Activated B cell treated with CpG ODN at 0.5 μM for 24 hours (primary cell): ENCODE measurements around the gene TUBD1. TPM values are rescaled to one million over a fixed set of nuclear protein-coding genes. Genes with fewer than 3 reads are reported as not detected.

Experiments used
- ATAC-seq: fragments of 200-7000 bp; cut with Tn5 transposase; one replicate; pipeline ENCODE4 v1.10.0; 2021; ENCODE audit warnings: low read depth, mild to moderate bottlenecking, moderate library complexity
- CTCF ChIA-PET: fragments of 350-600 bp; sonication (Branson Sonifier 250); formaldehyde crosslinking; loops from one replicate; lab custom pipeline; 2021; ENCODE audit warnings: antibody characterized with exemption; lab: Charles Lee
- POLR2A ChIA-PET: fragments of 350-600 bp; sonication (Branson Sonifier 250); formaldehyde crosslinking; loops from one replicate; lab custom pipeline; 2021; ENCODE audit warnings: antibody characterized with exemption; lab: Charles Lee
- DNase-seq: peaks from one replicate; pipeline ENCODE4 v3.0.0; 2022
- H3K27ac Mint-ChIP-seq: one replicate; pipeline ENCODE4 v1.8.0; 2020; ENCODE audit warnings: mixed read lengths
- H3K27me3 Mint-ChIP-seq: one replicate; pipeline ENCODE4 v1.8.0; 2021; ENCODE audit warnings: mixed read lengths
- H3K36me3 Mint-ChIP-seq: one replicate; pipeline ENCODE4 v1.8.0; 2021; ENCODE audit warnings: low read depth, mixed read lengths
- H3K4me1 Mint-ChIP-seq: one replicate; pipeline ENCODE4 v1.8.0; 2021; ENCODE audit warnings: mixed read lengths
- H3K4me3 Mint-ChIP-seq: one replicate; pipeline ENCODE4 v1.8.0; 2020; ENCODE audit warnings: mild to moderate bottlenecking, mixed read lengths
- H3K9me3 Mint-ChIP-seq: one replicate; pipeline ENCODE4 v1.8.0; 2020; ENCODE audit warnings: mixed read lengths
- CTCF ChIP-seq: fragments of 200-600 bp; IDR thresholded peaks from one replicate; pipeline ENCODE4 v1.8.0; 2022; ENCODE audit warnings: antibody characterized with exemption, mild to moderate bottlenecking
- intact Hi-C: fragments of 100-400 bp; cut with micrococcal nuclease; formaldehyde crosslinking; loops from one replicate; pipeline ENCODE4 v1.15.1; 2024
- total RNA-seq: library from RNA; stranded (reverse); gene quantifications from 2 replicates; pipeline ENCODE4 v1.2.3, GENCODE V29; 2022

TUBD1 gene
- total RNA-seq, 1 donor from 2014 or later: 15.1 TPM

- ATAC-seq: no peak
- intact Hi-C loops: no loop called here
- Mint-ChIP-seq H3K4me1 (peaks cover 64% of the 10 kb centered on the region), H3K27ac (peak overlapping the region; percentile 92), H3K27me3 (no peaks in the 10 kb centered on the region), H3K9me3 (no peaks in the 10 kb centered on the region), H3K36me3 (no peaks in the 10 kb centered on the region), H3K4me3 (no peak overlapping the region)
- CTCF ChIA-PET: interaction anchor here (1.2 to 7.3 kb wide), 6 partner anchors 10 to 103 kb away, joined by 3 to 53 read pairs (median 8); no protein-coding TSS in a partner anchor
- POLR2A ChIA-PET: interaction anchor here (0.6 to 6.2 kb wide), 7 partner anchors 62 to 1515 kb away, joined by 3 to 106 read pairs (median 4); partner anchors contain the start of genes PTRH2 and VMP1
- TF ChIP-seq CTCF: no peak
- DNase-seq: no peak
These were observed 44.4 kb downstream of the TUBD1 start for GRCh38 chr17:59848385-59848668.

- intact Hi-C loops: loop anchor here (1.0 kb wide), 3 partner anchors 9 to 60 kb away; no protein-coding TSS in a partner anchor
- ATAC-seq (peak; percentile 67), DNase-seq (peak; percentile 33)
- H3K4me1 Mint-ChIP-seq: peaks cover 75% of the 10 kb centered on the region
- CTCF ChIA-PET: interaction anchor here (1.3 to 7.3 kb wide), 5 partner anchors 12 to 93 kb away, joined by 3 to 53 read pairs (median 8); no protein-coding TSS in a partner anchor
- H3K27ac Mint-ChIP-seq: peak overlapping the region; percentile 92
- no peaks in the 10 kb centered on the region for H3K9me3 Mint-ChIP-seq
- H3K4me3 Mint-ChIP-seq: peak overlapping the region; percentile 50
- no peak for TF ChIP-seq CTCF
- H3K27me3 Mint-ChIP-seq: no peaks in the 10 kb centered on the region
- POLR2A ChIA-PET: interaction anchor here (0.5 to 6.2 kb wide), 15 partner anchors 45 to 1217 kb away, joined by 3 to 106 read pairs (median 6); partner anchors contain the start of genes DHX40, RPS6KB1 and TUBD1
- peaks cover 13% of the 10 kb centered on the region for H3K36me3 Mint-ChIP-seq
These were observed 46.2 kb downstream of the TUBD1 start for GRCh38 chr17:59846394-59847165.

GRCh38 chr17:59845595-59846393, 46.9 kb downstream of the TUBD1 start:
- ChIA-PET POLR2A (interaction anchor here (0.6 to 6.2 kb wide), 9 partner anchors 47 to 660 kb away, joined by 3 to 106 read pairs (median 6); partner anchors contain the start of genes DHX40, RPS6KB1 and TUBD1), CTCF (interaction anchor here (1.9 to 7.3 kb wide), 3 partner anchors 12 to 92 kb away, joined by 8 to 53 read pairs (median 32); no protein-coding TSS in a partner anchor)
- Mint-ChIP-seq H3K9me3 (no peaks in the 10 kb centered on the region), H3K4me3 (peak overlapping the region; percentile 50), H3K36me3 (peaks cover 21% of the 10 kb centered on the region), H3K27me3 (no peaks in the 10 kb centered on the region), H3K4me1 (peaks cover 83% of the 10 kb centered on the region), H3K27ac (peak overlapping the region; percentile 92)
- ATAC-seq (peak; percentile 19), DNase-seq (peak; percentile 25)
- TF ChIP-seq CTCF: no peak
- intact Hi-C loops: loop anchor here (1.0 kb wide), 3 partner anchors 8 to 59 kb away; no protein-coding TSS in a partner anchor

DNA sequence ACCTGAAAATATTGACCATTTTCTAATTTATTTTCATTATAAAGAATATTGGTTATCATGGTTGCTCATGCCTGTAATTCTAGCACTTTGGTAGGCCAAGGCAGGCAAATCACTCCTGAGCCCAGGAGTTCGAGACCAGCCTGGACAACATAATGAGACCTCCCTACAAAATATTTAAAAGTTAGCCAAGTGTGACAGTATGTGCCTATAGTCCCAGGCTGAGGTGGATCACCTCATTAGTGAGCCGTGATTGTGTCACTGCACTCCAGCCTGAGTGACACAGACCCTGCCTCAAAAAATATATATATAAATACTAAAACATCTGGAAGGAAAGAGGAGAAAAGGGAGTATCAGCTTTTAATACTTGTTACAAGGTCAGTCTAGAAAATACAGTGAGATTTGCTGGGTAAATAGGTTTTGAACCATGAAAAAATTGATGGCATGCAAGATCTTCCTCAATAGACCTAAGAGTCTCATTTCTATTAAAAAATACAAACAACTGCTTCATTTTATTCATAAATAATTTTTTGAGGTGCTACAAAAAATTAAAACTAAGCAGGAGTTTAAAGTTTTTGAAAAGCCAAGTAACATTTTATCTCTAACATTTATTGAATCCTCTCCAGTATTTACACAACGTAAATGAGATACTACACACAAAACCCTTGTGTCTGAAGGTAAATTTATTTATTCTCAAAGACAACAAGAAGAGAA, 47.7 kb downstream of the TUBD1 start:
- Mint-ChIP-seq H3K36me3 (peaks cover 29% of the 10 kb centered on the region), H3K9me3 (no peaks in the 10 kb centered on the region), H3K27ac (peak overlapping the region; percentile 92), H3K4me3 (peak overlapping the region; percentile 50), H3K27me3 (no peaks in the 10 kb centered on the region), H3K4me1 (peaks cover 91% of the 10 kb centered on the region)
- no peak for TF ChIP-seq CTCF
- ChIA-PET POLR2A (interaction anchor here (0.6 to 6.2 kb wide), 6 partner anchors 48 to 659 kb away, joined by 3 to 106 read pairs (median 8); partner anchors contain the start of genes RPS6KB1 and TUBD1), CTCF (interaction anchor here (1.9 to 7.3 kb wide), 3 partner anchors 13 to 91 kb away, joined by 8 to 53 read pairs (median 32); no protein-coding TSS in a partner anchor)
- intact Hi-C loops: no loop called here
- ATAC-seq: no peak
- DNase-seq: no peak
